CD4-positive, alpha-beta T cell treated with Interferon alpha-2 for 1 hour (primary cell): ENCODE results near the gene DPYD.

Experiments
- DNase-seq, 2 donors: peaks; one replicate each; pipeline ENCODE4 v3.0.0-alpha.2; 2020 to 2022

DPYD gene

GRCh38 chr1:97348599-97349265, 572.1 kb downstream of the DPYD start:
- DNase-seq, result no peak

- DNase-seq, result no peak
Observed at GRCh38 chr1:97340951-97341350, 579.9 kb downstream of the DPYD start.

GRCh38 chr1:97338347-97338746, 582.5 kb downstream of the DPYD start:
- no peak for DNase-seq

- no peak for DNase-seq
Observed at GRCh38 chr1:97337250-97338030, 583.4 kb downstream of the DPYD start.

- no peak for DNase-seq
Observed at GRCh38 chr1:97334454-97334853, 586.4 kb downstream of the DPYD start.

- no peak for DNase-seq
Observed at GRCh38 chr1:97332716-97333115, 588.1 kb downstream of the DPYD start.

GRCh38 chr1:97331165-97331564, 589.7 kb downstream of the DPYD start:
- DNase-seq, result no peak

GRCh38 chr1:97314685-97315084, 606.1 kb downstream of the DPYD start:
- no peak for DNase-seq

GRCh38 chr1:97308131-97308530, 612.7 kb downstream of the DPYD start:
- DNase-seq, result no peak

- DNase-seq, result no peak
Observed at GRCh38 chr1:97307568-97307967, 613.3 kb downstream of the DPYD start.

- DNase-seq, result no peak
Observed at GRCh38 chr1:97307151-97307550, 613.7 kb downstream of the DPYD start.

- no peak for DNase-seq
Observed at GRCh38 chr1:97306504-97306903, 614.3 kb downstream of the DPYD start.

- DNase-seq, result no peak
Observed at GRCh38 chr1:97304366-97304765, 616.5 kb downstream of the DPYD start.

GRCh38 chr1:97298966-97299365, 621.9 kb downstream of the DPYD start:
- no peak for DNase-seq

GRCh38 chr1:97297611-97298010, 623.2 kb downstream of the DPYD start:
- DNase-seq, result no peak

GRCh38 chr1:97281962-97282361, 638.9 kb downstream of the DPYD start:
- DNase-seq, result no peak

- DNase-seq, result no peak
Observed at GRCh38 chr1:97277891-97278654, 642.8 kb downstream of the DPYD start.

GRCh38 chr1:97271916-97272788, 648.7 kb downstream of the DPYD start:
- DNase-seq, result no peak

- no peak for DNase-seq
Observed at GRCh38 chr1:97270508-97271307, 650.1 kb downstream of the DPYD start.

GRCh38 chr1:97265630-97266029, 655.2 kb downstream of the DPYD start:
- no peak for DNase-seq

- DNase-seq, result no peak
Observed at GRCh38 chr1:97262842-97263241, 658.0 kb downstream of the DPYD start.

- no peak for DNase-seq
Observed at GRCh38 chr1:97258597-97258996, 662.2 kb downstream of the DPYD start.
